Calu3 (cell line): ENCODE measurements around the gene ATP11A. TPM values are rescaled to one million over a fixed set of nuclear protein-coding genes. Genes with fewer than 3 reads are reported as not detected.
A peak's percentile ranks its signal among the peaks of the same experiment; 100 is the strongest.

Experiments used
- BruUV-seq: library from RNA; stranded (reverse); fragments of 400-500 nt; replicated peaks from 2 replicates; lab custom pipeline; 2021; lab: Mats Ljungman, UMichigan
- CTCF ChIA-PET: fragments of 300-600 bp; sonication (Branson Sonifier 250); formaldehyde crosslinking; loops from one replicate; lab custom pipeline; 2022; ENCODE audit warnings: antibody characterized with exemption; lab: Charles Lee
- DNase-seq: peaks from one replicate; pipeline ENCODE4 v3.0.0; 2022
- H3K27ac Mint-ChIP-seq: one replicate; pipeline ENCODE4 v1.8.0; 2022; ENCODE audit warnings: mixed read lengths; ENCODE audit not compliant: unreplicated experiment
- H3K27me3 Mint-ChIP-seq: one replicate; pipeline ENCODE4 v1.8.0; 2022; ENCODE audit warnings: mixed read lengths; ENCODE audit not compliant: unreplicated experiment
- H3K36me3 Mint-ChIP-seq: one replicate; pipeline ENCODE4 v1.8.0; 2022; ENCODE audit warnings: mild to moderate bottlenecking, moderate library complexity, mixed read lengths; ENCODE audit not compliant: insufficient read depth, unreplicated experiment
- H3K4me1 Mint-ChIP-seq: one replicate; pipeline ENCODE4 v1.8.0; 2022; ENCODE audit warnings: mild to moderate bottlenecking, low read depth, mixed read lengths; ENCODE audit not compliant: unreplicated experiment
- H3K4me3 Mint-ChIP-seq: one replicate; pipeline ENCODE4 v1.8.0; 2022; ENCODE audit warnings: mild to moderate bottlenecking, low read depth, moderate library complexity, mixed read lengths; ENCODE audit not compliant: unreplicated experiment
- H3K9me3 Mint-ChIP-seq: one replicate; pipeline ENCODE4 v1.8.0; 2022; ENCODE audit warnings: low read depth, mixed read lengths; ENCODE audit not compliant: unreplicated experiment
- CTCF ChIP-seq: fragments of 200-600 bp; IDR thresholded peaks from one replicate; pipeline ENCODE4 v1.8.0; 2022; ENCODE audit warnings: antibody characterized with exemption; ENCODE audit not compliant: unreplicated experiment
- intact Hi-C: fragments of 100-400 bp; cut with micrococcal nuclease; formaldehyde crosslinking; loops from one replicate; pipeline ENCODE4 v1.10.0; 2022; ENCODE audit not compliant: unreplicated experiment
- total RNA-seq: library from RNA; stranded (reverse); gene quantifications from 2 replicates; pipeline ENCODE4 v1.2.3, GENCODE V29; 2022

The ATP11A gene
- total RNA-seq, 1 experiment from 2014 or later = 115 TPM

GRCh38 chr13:112926993-112927392 is 237.2 kb downstream of the ATP11A start:
- no TSS peak for BruUV-seq
- TF ChIP-seq CTCF = no peak
- intact Hi-C loops = no loop called here
- peaks cover 8% of the 10 kb centered on the region for H3K4me1 Mint-ChIP-seq
- H3K4me3 Mint-ChIP-seq = no peak overlapping the region
- no peaks in the 10 kb centered on the region for H3K9me3 Mint-ChIP-seq
- H3K27ac Mint-ChIP-seq = no peak overlapping the region
- H3K36me3 Mint-ChIP-seq = no peaks in the 10 kb centered on the region
- CTCF ChIA-PET = no interaction called here
- no peaks in the 10 kb centered on the region for H3K27me3 Mint-ChIP-seq
- DNase-seq = no peak

GRCh38 chr13:112928020-112928971 is 238.5 kb downstream of the ATP11A start:
- H3K36me3 Mint-ChIP-seq = no peaks in the 10 kb centered on the region
- BruUV-seq = no TSS peak
- no peaks in the 10 kb centered on the region for H3K9me3 Mint-ChIP-seq
- CTCF ChIA-PET = no interaction called here
- TF ChIP-seq CTCF = no peak
- DNase-seq = no peak
- H3K27me3 Mint-ChIP-seq = no peaks in the 10 kb centered on the region
- intact Hi-C loops = no loop called here
- no peak overlapping the region for H3K27ac Mint-ChIP-seq
- H3K4me3 Mint-ChIP-seq = no peak overlapping the region
- H3K4me1 Mint-ChIP-seq = peaks cover 8% of the 10 kb centered on the region

GRCh38 chr13:112928972-112929782 is 239.3 kb downstream of the ATP11A start:
- H3K4me3 Mint-ChIP-seq = peak overlapping the region; percentile 33
- no TSS peak for BruUV-seq
- no peaks in the 10 kb centered on the region for H3K36me3 Mint-ChIP-seq
- no peaks in the 10 kb centered on the region for H3K27me3 Mint-ChIP-seq
- no peaks in the 10 kb centered on the region for H3K9me3 Mint-ChIP-seq
- H3K4me1 Mint-ChIP-seq = peaks cover 8% of the 10 kb centered on the region
- intact Hi-C loops = no loop called here
- no peak for TF ChIP-seq CTCF
- CTCF ChIA-PET = no interaction called here
- peak; percentile 11 for DNase-seq
- H3K27ac Mint-ChIP-seq = no peak overlapping the region

- Mint-ChIP-seq H3K4me1 (peaks cover 8% of the 10 kb centered on the region), H3K36me3 (no peaks in the 10 kb centered on the region), H3K27me3 (no peaks in the 10 kb centered on the region), H3K27ac (no peak overlapping the region), H3K4me3 (no peak overlapping the region), H3K9me3 (no peaks in the 10 kb centered on the region)
- CTCF ChIA-PET = no interaction called here
- no peak for DNase-seq
- intact Hi-C loops = no loop called here
- no TSS peak for BruUV-seq
- TF ChIP-seq CTCF = no peak
These were observed 239.9 kb downstream of the ATP11A start for GRCh38 chr13:112929783-112930055.
